IMR-90 (cell line): Measurements from ENCODE around the gene CUX1. TPM values are rescaled to one million over a fixed set of nuclear protein-coding genes. Genes with fewer than 3 reads are reported as not detected.

ENCODE experiments used
- ATAC-seq: fragments of 200-7000 bp; cut with Tn5 transposase; 2 replicates; pipeline ENCODE4 v1.9.1; 2020; ENCODE audit warnings: low read depth, mild to moderate bottlenecking, moderate library complexity
- BruUV-seq: library from RNA; stranded (reverse); fragments of 400-500 nt; replicated peaks from 2 replicates; lab custom pipeline; 2021; lab: Mats Ljungman, UMichigan
- CTCF ChIA-PET: fragments of 300-600 bp; formaldehyde crosslinking; extraction: SDS; loops from one replicate; lab custom pipeline; 2021; ENCODE audit warnings: antibody characterized with exemption; lab: Yijun Ruan, JAX
- POLR2A ChIA-PET: fragments of 300-600 bp; sonication (Branson Sonifier 250); formaldehyde crosslinking; loops from one replicate; lab custom pipeline; 2022; ENCODE audit warnings: antibody characterized with exemption; ENCODE audit not compliant: unreplicated experiment; lab: Charles Lee
- DNase-seq: peaks from one replicate; pipeline ENCODE4 v3.0.0; 2013
- H2AFZ ChIP-seq: replicated peaks from 2 replicates; pipeline ENCODE3; 2013; ENCODE audit warnings: low read length, mild to moderate bottlenecking; ENCODE audit not compliant: poor library complexity
- H2AK5ac ChIP-seq: 2 replicates; pipeline ENCODE4 v1.6.1; 2013; ENCODE audit warnings: low read depth, low read length, inconsistent platforms
- H2AK9ac ChIP-seq: replicated peaks from 2 replicates; pipeline ENCODE3; 2013; ENCODE audit warnings: mild to moderate bottlenecking, low read depth, low read length, moderate library complexity; ENCODE audit not compliant: poor library complexity
- H2BK120ac ChIP-seq: 2 replicates; pipeline ENCODE4 v1.6.1; 2013; ENCODE audit warnings: low read depth, low read length, inconsistent platforms
- H2BK15ac ChIP-seq: 3 replicates; pipeline ENCODE4 v1.6.1; 2013; ENCODE audit warnings: low read depth, low read length, inconsistent platforms
- H2BK20ac ChIP-seq: 2 replicates; pipeline ENCODE4 v1.6.1; 2013; ENCODE audit warnings: low read depth, mild to moderate bottlenecking, inconsistent platforms, low read length, moderate library complexity
- H2BK5ac ChIP-seq: 2 replicates; pipeline ENCODE4 v1.6.1; 2013; ENCODE audit warnings: mild to moderate bottlenecking, low read depth, low read length, inconsistent platforms; ENCODE audit not compliant: poor library complexity, severe bottlenecking
- H3K14ac ChIP-seq: replicated peaks from 2 replicates; pipeline ENCODE4 v1.6.1; 2013; ENCODE audit warnings: low read depth, low read length, inconsistent platforms
- H3K18ac ChIP-seq: 2 replicates; pipeline ENCODE4 v1.6.1; 2013; ENCODE audit warnings: low read depth, low read length, control low read depth
- H3K23ac ChIP-seq: 2 replicates; pipeline ENCODE4 v1.6.1; 2013; ENCODE audit warnings: low read depth, low read length, inconsistent platforms
- H3K27ac ChIP-seq: 2 replicates; pipeline ENCODE4 v1.5.1; 2013; ENCODE audit warnings: mild to moderate bottlenecking, control low read depth, low read length; ENCODE audit not compliant: insufficient read depth
- H3K27me3 ChIP-seq: 2 replicates; pipeline ENCODE4 v1.6.1; 2013; ENCODE audit warnings: low read length; ENCODE audit not compliant: control insufficient read depth, insufficient read depth
- H3K36me3 ChIP-seq: 2 replicates; pipeline ENCODE4 v1.6.1; 2013; ENCODE audit warnings: low read length, mixed read lengths; ENCODE audit not compliant: control insufficient read depth, insufficient read depth
- H3K4ac ChIP-seq: 2 replicates; pipeline ENCODE4 v1.6.1; 2013; ENCODE audit warnings: low read depth, low read length, inconsistent platforms
- H3K4me1 ChIP-seq: 2 replicates; pipeline ENCODE4 v1.6.1; 2013; ENCODE audit warnings: low read length, mixed read lengths; ENCODE audit not compliant: control insufficient read depth, insufficient read depth
- H3K4me2 ChIP-seq: 2 replicates; pipeline ENCODE4 v1.6.1; 2013; ENCODE audit warnings: low read depth, mild to moderate bottlenecking, control low read depth, low read length, moderate library complexity
- H3K4me3 ChIP-seq: 2 replicates; pipeline ENCODE4 v1.5.1; 2013; ENCODE audit warnings: low read depth, mild to moderate bottlenecking, control low read depth, low read length, moderate library complexity; ENCODE audit not compliant: insufficient read depth
- H3K56ac ChIP-seq: 2 replicates; pipeline ENCODE4 v1.6.1; 2013; ENCODE audit warnings: low read length, inconsistent platforms; ENCODE audit not compliant: insufficient read depth; ENCODE audit errors: extremely low read depth
- H3K79me1 ChIP-seq, 2 experiments: 2 replicates each; pipeline ENCODE4 v1.6.1; 2013; ENCODE audit warnings: low read length in 2 of 2, inconsistent platforms in 1 of 2, low read depth in 1 of 2
- H3K9ac ChIP-seq: 2 replicates; pipeline ENCODE4 v1.6.1; 2013; ENCODE audit warnings: low read depth, low read length, control low read depth
- H3K9me1 ChIP-seq: 2 replicates; pipeline ENCODE4 v1.6.1; 2013; ENCODE audit warnings: low read length, inconsistent platforms; ENCODE audit not compliant: insufficient read depth
- H3K9me3 ChIP-seq: 2 replicates; pipeline ENCODE4 v1.6.1; 2013; ENCODE audit warnings: low read length; ENCODE audit not compliant: control insufficient read depth, insufficient read depth
- H4K20me1 ChIP-seq: 2 replicates; pipeline ENCODE4 v1.6.1; 2013; ENCODE audit warnings: low read length, inconsistent platforms; ENCODE audit not compliant: insufficient read depth
- H4K5ac ChIP-seq: 2 replicates; pipeline ENCODE4 v1.6.1; 2013; ENCODE audit warnings: mild to moderate bottlenecking, low read depth, low read length, control low read depth
- H4K8ac ChIP-seq, 2 experiments: 2 replicates each; pipeline ENCODE4 v1.6.1; 2013; ENCODE audit warnings: low read depth in 2 of 2, low read length in 2 of 2, control low read depth in 1 of 2, inconsistent platforms in 1 of 2
- H4K91ac ChIP-seq: 2 replicates; pipeline ENCODE4 v1.6.1; 2013; ENCODE audit warnings: low read depth, low read length, inconsistent platforms; ENCODE audit not compliant: insufficient read depth
- BHLHE40 ChIP-seq: fragments of 150-350 bp; IDR thresholded peaks from 2 replicates; pipeline ENCODE4 v1.6.1; 2016; ENCODE audit warnings: mild to moderate bottlenecking, low read depth, low read length
- CEBPB ChIP-seq: IDR thresholded peaks from 2 replicates; pipeline ENCODE4 v1.6.1; 2012; ENCODE audit warnings: low read depth, low read length, improper control_type of control experiment
- FOS ChIP-seq: fragments of 150-350 bp; IDR thresholded peaks from 2 replicates; pipeline ENCODE4 v1.6.1; 2016; ENCODE audit warnings: low read depth, low read length
- MAFK ChIP-seq: IDR thresholded peaks from 2 replicates; pipeline ENCODE4 v1.6.1; 2012; ENCODE audit warnings: low read depth, low read length, improper control_type of control experiment
- MAZ ChIP-seq: IDR thresholded peaks from 2 replicates; pipeline ENCODE4 v1.6.1; 2012; ENCODE audit warnings: low read depth, mild to moderate bottlenecking, low read length, improper control_type of control experiment, moderate library complexity, borderline replicate concordance
- MXI1 ChIP-seq: IDR thresholded peaks from 2 replicates; pipeline ENCODE4 v1.6.1; 2012; ENCODE audit warnings: low read depth, mild to moderate bottlenecking, low read length, moderate library complexity, borderline replicate concordance
- NFE2L2 ChIP-seq: fragments of 150-350 bp; IDR thresholded peaks from 2 replicates; pipeline ENCODE4 v1.6.1; 2016; ENCODE audit warnings: low read depth, mild to moderate bottlenecking, low read length
- POLR2A ChIP-seq: IDR thresholded peaks from 2 replicates; pipeline ENCODE4 v1.6.1; 2012; ENCODE audit warnings: mild to moderate bottlenecking, low read depth, low read length
- RAD21 ChIP-seq: IDR thresholded peaks from 2 replicates; pipeline ENCODE4 v1.6.1; 2012; ENCODE audit warnings: low read length, improper control_type of control experiment
- RCOR1 ChIP-seq: IDR thresholded peaks from 2 replicates; pipeline ENCODE4 v1.6.1; 2012; ENCODE audit warnings: mild to moderate bottlenecking, low read length, improper control_type of control experiment; ENCODE audit not compliant: insufficient replicate concordance
- SMC3 ChIP-seq: fragments of 150-350 bp; IDR thresholded peaks from 2 replicates; pipeline ENCODE4 v1.6.1; 2016; ENCODE audit warnings: low read depth, mild to moderate bottlenecking, antibody characterized with exemption, low read length, moderate library complexity
- WGBS, 2 experiments: methylation state at CpG; one replicate each; pipeline versions ENCODE4 v1.1.5 to v1.1.7; 2013; ENCODE audit warnings: missing lambda C conversion rate in 2 of 2; ENCODE audit not compliant: insufficient read length in 1 of 2; ENCODE audit errors: extremely low coverage in 2 of 2; 5-methylcytosine and 5-hydroxymethylcytosine counted together
- dilution Hi-C: fragments of 300-500 bp; cut with HindIII; formaldehyde crosslinking; loops from one replicate; pipeline ENCODE4 v1.14.3; 2018; ENCODE audit warnings: low sequenced_read_pairs; ENCODE audit not compliant: unreplicated experiment
- in situ Hi-C: fragments of 300-500 bp; cut with MboI; formaldehyde crosslinking; loops from 3 replicates; pipeline ENCODE4 v1.14.3; 2019; ENCODE audit warnings: low sequenced_read_pairs, inconsistent platforms, mixed read lengths
- intact Hi-C: fragments of 100-400 bp; cut with micrococcal nuclease; formaldehyde crosslinking; loops from 2 replicates; pipeline ENCODE4 v1.10.0; 2022
- polyA plus RNA-seq, 3 experiments: library from polyadenylated mRNA; depleted of rRNA; stranded (reverse); fragments of >200 nt; gene quantifications; 2 replicates each; pipeline ENCODE4 v1.2.3, GENCODE V29; 2012; ENCODE audit warnings: low replicate concordance in 1 of 3
- total RNA-seq: library from RNA; depleted of rRNA; stranded (reverse); fragments of >200 nt; gene quantifications from 2 replicates; pipeline ENCODE4 v1.2.3, GENCODE V29; 2012
- TF ChIP-seq, protein P1 (sequence below): fragments of 150-350 bp; IDR thresholded peaks from 2 replicates; pipeline ENCODE4 v1.6.1; 2016; ENCODE audit warnings: low read depth, mild to moderate bottlenecking, low read length, moderate library complexity, borderline replicate concordance
- TF ChIP-seq, protein P2 (sequence below): fragments of 150-350 bp; IDR thresholded peaks from 2 replicates; pipeline ENCODE4 v1.6.1; 2017; ENCODE audit warnings: mild to moderate bottlenecking, antibody characterized with exemption, low read length, low read depth
- TF ChIP-seq, protein P3 (sequence below): conservative IDR thresholded peaks from 2 replicates; pipeline ENCODE4 v1.5.1; 2012; ENCODE audit warnings: mild to moderate bottlenecking, low read depth, low read length, improper control_type of control experiment

Gene CUX1
- total and polyA plus RNA-seq, 2 of the 4 experiments (the other 2 are of a cell fraction) = 19.7 to 46.4 TPM

DNA sequence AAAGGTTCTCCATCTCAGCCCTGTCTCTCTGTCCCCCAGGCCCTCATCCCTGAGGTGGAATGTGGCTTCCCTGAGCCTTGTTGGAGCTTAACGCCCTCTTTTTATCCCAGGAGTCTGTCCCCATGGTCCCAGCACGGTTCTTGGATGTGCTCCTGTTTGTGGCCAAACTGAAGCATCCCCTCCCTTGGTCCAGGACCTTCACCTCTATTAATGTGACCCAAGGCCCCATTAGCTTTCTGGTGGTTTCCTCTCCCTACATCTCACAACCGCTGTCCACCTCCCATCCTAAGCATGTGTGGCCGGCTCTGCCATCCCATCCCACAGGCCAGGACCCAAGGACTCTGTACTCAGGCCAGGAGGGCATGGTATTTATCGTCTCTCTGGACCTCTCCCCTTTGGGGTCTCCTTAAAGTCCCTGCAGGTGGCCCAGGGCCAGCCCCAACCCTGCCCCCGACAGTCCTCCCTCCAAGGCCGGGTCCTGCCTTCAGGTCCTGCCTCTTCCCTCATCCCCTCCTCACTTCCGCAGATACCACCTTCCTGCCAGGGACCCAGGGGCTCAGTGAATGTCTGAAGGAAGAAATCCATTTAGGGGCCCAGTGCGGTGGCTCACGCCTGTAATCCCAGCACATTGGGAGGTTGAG, 453.9 kb downstream of the CUX1 start:
- Histone ChIP-seq H3K4ac (no peak overlapping the region), H3K27me3 (no peaks in the 10 kb centered on the region), H2AK9ac (no peak overlapping the region), H3K4me3 (no peak overlapping the region), H3K9ac (no peak overlapping the region), H2BK5ac (no peak overlapping the region), H2AK5ac (no peak overlapping the region), H3K4me1 (peaks cover 12% of the 10 kb centered on the region), H3K9me3 (no peaks in the 10 kb centered on the region), H4K91ac (no peak overlapping the region), H4K8ac (no peak overlapping the region), H2AFZ (no peak overlapping the region), H3K23ac (no peak overlapping the region), H3K18ac (no peak overlapping the region), H3K4me2 (no peak overlapping the region), H3K9me1 (peaks cover 4% of the 10 kb centered on the region; the same call in 1 of the 2 replicates), H4K20me1 (peaks cover 6% of the 10 kb centered on the region; the same call in 1 of the 2 replicates), H3K14ac (no peak overlapping the region), H2BK120ac (no peak overlapping the region), H2BK15ac (no peak overlapping the region), H4K5ac (no peak overlapping the region), H3K36me3 (no peaks in the 10 kb centered on the region), H3K79me1 (no peaks in the 10 kb centered on the region), H3K27ac (no peak overlapping the region), H3K56ac (no peak overlapping the region), H2BK20ac (no peak overlapping the region)
- intact Hi-C loops = no loop called here
- in situ Hi-C loops = loop anchor here (5.0 to 25.0 kb wide), 2 partner anchors 729 to 909 kb away; partner anchors contain the start of gene COL26A1
- 94% methylated on average over 6 of the region's 10 CpGs; no CpG with 5 or more reads in 1 of the 2 experiments for WGBS, 2 experiments
- DNase-seq (no peak), ATAC-seq (no peak)
- TF ChIP-seq, protein P1, sequence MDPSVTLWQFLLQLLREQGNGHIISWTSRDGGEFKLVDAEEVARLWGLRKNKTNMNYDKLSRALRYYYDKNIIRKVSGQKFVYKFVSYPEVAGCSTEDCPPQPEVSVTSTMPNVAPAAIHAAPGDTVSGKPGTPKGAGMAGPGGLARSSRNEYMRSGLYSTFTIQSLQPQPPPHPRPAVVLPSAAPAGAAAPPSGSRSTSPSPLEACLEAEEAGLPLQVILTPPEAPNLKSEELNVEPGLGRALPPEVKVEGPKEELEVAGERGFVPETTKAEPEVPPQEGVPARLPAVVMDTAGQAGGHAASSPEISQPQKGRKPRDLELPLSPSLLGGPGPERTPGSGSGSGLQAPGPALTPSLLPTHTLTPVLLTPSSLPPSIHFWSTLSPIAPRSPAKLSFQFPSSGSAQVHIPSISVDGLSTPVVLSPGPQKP = no peak
- TF ChIP-seq RCOR1 (no peak), MAZ (no peak), SMC3 (no peak), POLR2A (no peak), RAD21 (no peak), BHLHE40 (no peak), MAFK (no peak), CEBPB (no peak), FOS (no peak), NFE2L2 (no peak), MXI1 (no peak)
- TF ChIP-seq, protein P2, sequence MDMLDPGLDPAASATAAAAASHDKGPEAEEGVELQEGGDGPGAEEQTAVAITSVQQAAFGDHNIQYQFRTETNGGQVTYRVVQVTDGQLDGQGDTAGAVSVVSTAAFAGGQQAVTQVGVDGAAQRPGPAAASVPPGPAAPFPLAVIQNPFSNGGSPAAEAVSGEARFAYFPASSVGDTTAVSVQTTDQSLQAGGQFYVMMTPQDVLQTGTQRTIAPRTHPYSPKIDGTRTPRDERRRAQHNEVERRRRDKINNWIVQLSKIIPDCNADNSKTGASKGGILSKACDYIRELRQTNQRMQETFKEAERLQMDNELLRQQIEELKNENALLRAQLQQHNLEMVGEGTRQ = no peak
- TF ChIP-seq, protein P3, sequence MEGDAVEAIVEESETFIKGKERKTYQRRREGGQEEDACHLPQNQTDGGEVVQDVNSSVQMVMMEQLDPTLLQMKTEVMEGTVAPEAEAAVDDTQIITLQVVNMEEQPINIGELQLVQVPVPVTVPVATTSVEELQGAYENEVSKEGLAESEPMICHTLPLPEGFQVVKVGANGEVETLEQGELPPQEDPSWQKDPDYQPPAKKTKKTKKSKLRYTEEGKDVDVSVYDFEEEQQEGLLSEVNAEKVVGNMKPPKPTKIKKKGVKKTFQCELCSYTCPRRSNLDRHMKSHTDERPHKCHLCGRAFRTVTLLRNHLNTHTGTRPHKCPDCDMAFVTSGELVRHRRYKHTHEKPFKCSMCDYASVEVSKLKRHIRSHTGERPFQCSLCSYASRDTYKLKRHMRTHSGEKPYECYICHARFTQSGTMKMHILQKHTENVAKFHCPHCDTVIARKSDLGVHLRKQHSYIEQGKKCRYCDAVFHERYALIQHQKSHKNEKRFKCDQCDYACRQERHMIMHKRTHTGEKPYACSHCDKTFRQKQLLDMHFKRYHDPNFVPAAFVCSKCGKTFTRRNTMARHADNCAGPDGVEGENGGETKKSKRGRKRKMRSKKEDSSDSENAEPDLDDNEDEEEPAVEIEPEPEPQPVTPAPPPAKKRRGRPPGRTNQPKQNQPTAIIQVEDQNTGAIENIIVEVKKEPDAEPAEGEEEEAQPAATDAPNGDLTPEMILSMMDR = no peak
- ChIA-PET CTCF (interaction anchor here (0.5 to 3.5 kb wide), 3 partner anchors 728 to 1990 kb away, joined by 3 to 11 read pairs (median 3); no protein-coding TSS in a partner anchor), POLR2A (interaction anchor here (0.6 kb wide), 1 partner anchor 65 kb away, joined by 5 read pairs; no protein-coding TSS in a partner anchor)
- dilution Hi-C loops = no loop called here
- BruUV-seq = no TSS peak
